ENCODE data around the gene ZNF195.
"Not testable (repeated sequence)": the region's sequence is repeated elsewhere in the genome, so short reads cannot be mapped to it uniquely, and the experiment has no call there.

The ZNF195 gene

GRCh38 chr11:3378426-3379423 lies at the start of gene ZNF195:
Gene ZNF195 (minus strand): TSS chr11:3379146. CDS start chr11:3379040, 106 bp downstream.
- peak; percentile 97 for DNase-seq (ENCODE audit: low read depth)

GRCh38 chr11:3428076-3428475 lies 49.1 kb upstream of the ZNF195 start:
- DNase-seq (ENCODE audit: low read depth), result not testable (repeated sequence)

- DNase-seq (ENCODE audit: low read depth), result not testable (repeated sequence)
Measured at GRCh38 chr11:3426541-3426940, 47.6 kb upstream of the ZNF195 start.

GRCh38 chr11:3423928-3424327 lies 45.0 kb upstream of the ZNF195 start:
- DNase-seq (ENCODE audit: low read depth), result not testable (repeated sequence)

DNA sequence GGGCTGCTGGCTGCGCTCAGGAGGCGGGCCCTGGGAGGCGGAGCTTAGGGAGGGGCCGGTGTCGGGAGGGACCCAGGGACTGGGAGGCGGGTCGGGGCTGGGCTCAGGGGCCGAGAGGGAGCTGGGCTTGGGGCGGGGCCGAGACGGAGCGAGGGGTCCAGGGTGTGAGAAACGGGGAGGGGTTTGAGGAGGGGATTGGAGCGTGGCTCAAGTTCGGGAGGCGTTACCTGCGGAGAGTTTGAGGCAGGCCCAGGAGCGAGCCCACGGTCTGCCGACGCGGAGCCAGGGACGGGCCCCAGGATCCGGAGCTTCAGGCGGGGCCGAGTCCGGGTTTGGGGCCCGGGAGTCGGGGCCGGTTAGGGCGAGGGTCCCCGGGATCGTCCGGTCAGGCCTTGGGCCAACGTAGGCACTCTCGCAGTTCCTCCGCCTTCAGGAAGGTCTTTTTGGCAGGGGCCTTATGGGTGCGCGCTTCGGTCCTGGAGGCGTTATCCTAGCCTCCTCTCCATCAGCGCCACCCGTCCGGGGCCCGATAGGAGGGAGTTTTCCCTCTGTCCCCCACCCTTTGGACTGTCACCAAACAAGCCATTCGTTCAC lies 44.3 kb upstream of the ZNF195 start:
- not testable (repeated sequence) for DNase-seq (ENCODE audit: low read depth)

DNA sequence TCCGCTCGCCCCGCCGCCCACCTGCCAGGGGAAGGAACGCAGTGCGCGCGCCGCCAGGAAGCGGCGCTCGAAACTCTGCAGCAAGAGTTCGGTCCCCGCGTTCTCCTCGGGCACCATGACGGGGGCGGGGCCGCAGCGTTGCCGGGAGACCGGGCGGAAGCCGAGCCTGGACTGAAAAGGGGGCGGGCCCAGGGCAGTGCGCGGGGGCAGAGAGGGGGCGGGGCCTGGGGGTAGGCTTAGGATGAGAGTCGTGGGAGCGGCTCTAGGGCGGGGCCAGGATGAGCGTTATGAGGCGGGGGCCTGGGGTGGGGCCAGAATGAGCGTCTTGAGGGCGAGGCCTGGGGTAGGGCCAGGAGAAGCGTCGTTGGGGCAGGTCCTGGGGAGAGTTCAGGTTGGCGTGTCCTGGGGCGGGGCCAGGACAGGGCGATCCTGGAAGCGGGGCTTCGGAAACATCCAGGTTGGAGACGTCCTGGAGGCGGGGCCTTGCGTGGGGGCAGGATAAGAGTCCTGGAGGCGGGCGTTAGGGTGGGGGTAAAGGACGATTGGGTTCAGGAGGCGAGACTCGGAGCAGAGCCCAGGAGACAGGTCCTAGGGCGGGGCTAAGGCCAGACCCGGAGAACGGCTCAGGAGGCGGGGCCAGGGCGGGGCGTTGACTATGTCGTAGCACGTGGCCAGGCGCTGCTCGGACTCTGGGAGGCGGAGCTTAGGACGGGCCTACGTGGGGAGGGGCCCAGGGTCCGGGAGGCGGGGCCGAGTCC lies 43.6 kb upstream of the ZNF195 start:
- DNase-seq (ENCODE audit: low read depth), result peak; percentile 96

DNA sequence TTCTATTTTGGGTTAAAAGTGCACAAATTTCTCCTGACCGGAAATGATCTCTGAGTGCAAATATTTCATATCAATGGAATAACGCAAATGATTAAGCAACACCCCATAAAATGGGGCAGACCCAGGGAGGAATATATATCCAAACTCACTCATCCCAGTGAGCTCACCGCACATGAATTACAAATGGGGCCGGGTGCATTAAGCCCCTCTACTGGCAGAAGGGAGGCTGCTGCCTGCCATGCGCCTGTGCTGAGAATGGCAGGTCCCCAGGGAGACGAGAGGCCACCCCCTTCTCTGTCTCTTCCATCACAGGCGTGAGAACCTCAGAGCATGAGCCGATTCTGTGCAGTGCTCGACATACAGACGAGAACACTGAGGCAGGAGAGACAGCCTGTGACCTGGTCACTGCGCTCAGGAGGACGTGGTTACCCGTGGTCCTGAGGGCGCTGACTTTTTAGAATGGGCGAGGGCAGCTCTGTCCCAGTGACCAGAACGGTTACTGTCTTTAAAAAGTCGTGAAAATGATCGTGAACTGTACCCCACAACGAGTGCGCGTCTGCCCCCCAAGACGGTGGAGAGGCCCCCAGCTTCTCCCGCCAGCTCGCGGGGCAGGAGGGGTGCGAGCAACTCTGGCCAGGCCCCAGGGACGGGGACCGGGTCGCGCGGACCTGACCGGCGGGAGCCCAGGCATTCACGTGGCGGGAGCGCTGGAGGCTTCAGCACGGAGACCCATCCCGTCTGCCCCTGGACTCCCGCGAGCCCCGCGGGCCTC lies 42.8 kb upstream of the ZNF195 start:
- not testable (repeated sequence) for DNase-seq (ENCODE audit: low read depth)

- DNase-seq (ENCODE audit: low read depth), result not testable (repeated sequence)
Measured at GRCh38 chr11:3420281-3421042, 41.5 kb upstream of the ZNF195 start.

GRCh38 chr11:3419496-3419895 lies 40.5 kb upstream of the ZNF195 start:
- DNase-seq (ENCODE audit: low read depth), result not testable (repeated sequence)

- peak; percentile 20 for DNase-seq (ENCODE audit: low read depth)
Measured at GRCh38 chr11:3417047-3417446, 38.1 kb upstream of the ZNF195 start.

DNA sequence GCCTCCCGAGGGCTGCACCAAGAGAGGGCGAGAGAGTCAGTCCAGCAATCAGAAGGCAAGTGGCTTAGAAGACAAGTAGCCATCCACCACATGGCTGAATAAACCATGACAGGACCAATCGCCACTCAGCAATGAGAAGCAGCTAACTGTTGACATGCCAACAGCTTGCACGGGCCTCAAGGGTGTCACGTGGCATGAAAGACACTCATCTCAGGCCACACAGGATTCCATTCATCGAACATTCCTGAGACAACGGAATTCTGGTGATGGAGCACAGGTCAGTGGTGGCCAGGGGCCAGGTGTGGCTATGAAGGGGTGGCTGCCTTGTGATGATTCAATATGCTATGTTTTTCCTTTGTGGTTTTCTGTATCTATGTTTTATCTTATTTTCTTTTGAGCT lies 36.4 kb upstream of the ZNF195 start:
- not testable (repeated sequence) for DNase-seq (ENCODE audit: low read depth)

DNA sequence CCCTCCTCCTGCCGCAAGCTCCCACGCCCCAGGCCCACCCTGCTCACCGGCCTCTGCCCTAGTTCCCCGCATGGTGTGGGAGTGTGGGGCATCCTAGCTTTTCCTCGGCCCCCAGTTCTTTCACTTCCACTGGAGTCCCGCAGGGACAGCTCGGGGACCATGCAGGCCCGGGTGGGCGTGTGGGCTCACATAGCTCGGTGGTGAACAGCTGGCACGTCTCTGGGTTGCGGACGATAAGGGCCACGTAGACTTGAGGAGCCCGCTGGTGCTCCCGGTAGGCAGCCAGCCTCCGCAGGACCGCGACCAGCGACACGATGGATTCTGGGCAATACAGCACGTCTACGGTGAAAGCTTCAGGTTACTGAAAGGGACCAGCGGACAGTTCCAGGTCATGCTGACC lies 34.7 kb upstream of the ZNF195 start:
- not testable (repeated sequence) for DNase-seq (ENCODE audit: low read depth)

- no peak for DNase-seq (ENCODE audit: low read depth)
Measured at GRCh38 chr11:3412837-3413236, 33.9 kb upstream of the ZNF195 start.

- peak; percentile 71 for DNase-seq (ENCODE audit: low read depth)
Measured at GRCh38 chr11:3408722-3409121, 29.8 kb upstream of the ZNF195 start.

GRCh38 chr11:3408058-3408605 lies 29.2 kb upstream of the ZNF195 start:
- not testable (repeated sequence) for DNase-seq (ENCODE audit: low read depth)

GRCh38 chr11:3406937-3407336 lies 28.0 kb upstream of the ZNF195 start:
- DNase-seq (ENCODE audit: low read depth), result not testable (repeated sequence)

DNA sequence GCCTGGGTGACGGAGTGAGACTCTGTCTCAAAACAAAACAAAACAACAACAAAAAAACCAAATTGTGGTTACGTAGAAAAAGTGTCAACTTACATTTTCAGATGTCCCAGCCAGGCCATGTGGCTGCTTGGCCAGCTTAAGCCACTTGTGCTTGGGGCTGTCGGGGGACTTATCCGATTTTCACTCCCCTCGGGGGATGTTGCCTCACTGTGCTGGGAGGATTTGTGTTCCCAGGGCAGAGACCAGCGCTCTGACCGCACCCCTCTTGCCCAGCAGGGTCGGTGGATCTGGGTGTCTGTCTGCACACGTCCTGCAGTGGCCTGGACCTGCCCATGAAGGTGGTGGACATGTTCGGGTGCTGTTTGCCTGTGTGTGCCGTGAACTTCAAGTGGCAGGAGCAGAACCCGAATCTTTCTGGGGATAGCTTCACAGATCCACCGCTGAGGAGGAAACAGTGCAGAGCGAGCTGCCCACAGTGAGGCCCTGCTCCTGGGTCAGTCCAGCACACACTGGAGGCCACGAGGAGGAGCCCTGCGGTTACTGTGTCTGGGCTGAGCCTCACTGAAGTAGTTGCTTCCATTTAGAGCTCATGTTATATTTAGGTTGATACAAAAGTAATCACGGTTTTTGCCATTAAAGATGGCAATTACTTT lies 27.4 kb upstream of the ZNF195 start:
- not testable (repeated sequence) for DNase-seq (ENCODE audit: low read depth)

DNA sequence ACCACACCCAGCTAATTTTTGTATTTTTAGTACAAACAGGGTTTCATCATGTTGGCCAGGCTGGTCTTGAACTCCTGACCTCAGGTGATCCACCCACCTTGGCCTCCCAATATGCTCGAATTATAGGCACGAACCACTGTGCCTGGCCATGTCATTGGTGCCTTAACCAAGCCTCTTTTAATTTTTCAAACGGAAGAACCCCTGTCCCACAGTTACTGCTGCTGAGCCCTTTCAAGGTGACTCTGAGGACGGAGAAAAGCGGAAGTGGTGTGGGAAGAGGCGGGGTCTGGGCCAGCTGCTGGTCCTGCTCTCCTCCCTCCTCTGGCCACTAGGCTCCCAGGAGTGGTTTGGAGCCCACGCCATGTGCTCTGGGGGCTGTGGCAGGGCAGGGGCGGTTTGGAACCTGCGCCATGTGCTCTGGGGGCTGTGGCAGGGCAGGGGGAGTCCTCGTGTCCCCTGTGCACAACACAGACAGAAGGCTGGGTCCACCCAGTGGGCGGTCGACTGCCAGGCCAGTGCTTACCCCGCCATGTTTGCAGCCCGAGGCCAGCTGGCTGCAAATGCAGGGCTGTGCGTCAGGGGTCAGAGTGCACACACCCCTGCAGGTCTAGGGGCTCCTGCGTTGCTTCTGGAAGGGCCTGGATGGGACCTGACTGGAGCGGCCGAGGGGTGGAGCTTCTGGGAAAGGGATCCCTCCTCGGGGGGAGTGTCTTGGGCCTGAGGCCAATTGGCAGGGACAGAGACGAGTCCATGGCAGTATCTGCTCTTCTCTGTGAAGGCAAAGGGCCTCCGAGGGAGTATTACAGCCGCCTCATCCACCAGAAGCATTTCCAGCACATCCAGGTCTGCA lies 25.4 kb upstream of the ZNF195 start:
- not testable (repeated sequence) for DNase-seq (ENCODE audit: low read depth)

GRCh38 chr11:3402861-3403250 lies 23.9 kb upstream of the ZNF195 start:
- DNase-seq (ENCODE audit: low read depth), result not testable (repeated sequence)

All from activated gamma-delta T cell treated with anti-CD3 and anti-CD28 coated beads, Interleukin-2, amount 50 U/mL, for 16 hours (primary cell).